Lower leg skin (tissue), 3 donors: ENCODE data around the gene ETFDH.

Source experiments
- CTCF ChIP-seq, 3 donors: fragments of 450-650 bp; IDR thresholded peaks; one replicate each; pipeline ENCODE4 v1.5.1; 2016; ENCODE audit warnings: antibody characterized with exemption in 3 of 3, mild to moderate bottlenecking in 3 of 3, moderate library complexity in 2 of 3
- POLR2A ChIP-seq, 2 donors: fragments of 450-650 bp; IDR thresholded peaks; one replicate each; pipeline ENCODE4 v1.6.1; 2016 to 2017; ENCODE audit warnings: antibody characterized with exemption in 2 of 2, mild to moderate bottlenecking in 1 of 2, moderate library complexity in 1 of 2

GRCh38 chr4:158738866-158739265, 66.8 kb downstream of the ETFDH start:
- no peak for TF ChIP-seq CTCF (IDR thresholded peaks at IDR 0.05)
- no peak for TF ChIP-seq POLR2A (IDR thresholded peaks at IDR 0.05)
